SK-N-SH (cell line): ENCODE results near the gene LNX2.

Source experiments
- CHD2 ChIP-seq: fragments of 150-350 bp; IDR thresholded peaks from 2 replicates; pipeline ENCODE4 v1.6.1; 2018; ENCODE audit warnings: low read length; ENCODE audit not compliant: partially characterized antibody
- IRF3 ChIP-seq: fragments of 150-350 bp; IDR thresholded peaks from 2 replicates; pipeline ENCODE4 v1.6.1; 2016; ENCODE audit warnings: mild to moderate bottlenecking, low read depth, low read length
- NRF1 ChIP-seq: IDR thresholded peaks from 2 replicates; pipeline ENCODE4 v1.6.1; 2012; ENCODE audit warnings: low read depth, mild to moderate bottlenecking, low read length
- SMC3 ChIP-seq: IDR thresholded peaks from 2 replicates; pipeline ENCODE4 v1.6.1; 2012; ENCODE audit warnings: low read depth, low read length, improper control_type of control experiment
- TF ChIP-seq, protein P1 (sequence below): fragments of 200-600 bp; sonication (generic); IDR thresholded peaks from 2 replicates; pipeline ENCODE4 v1.6.1; 2017; ENCODE audit warnings: antibody characterized with exemption, mild to moderate bottlenecking, moderate library complexity
- TF ChIP-seq, protein P2 (sequence below): IDR thresholded peaks from 2 replicates; pipeline ENCODE4 v1.6.1; 2012; ENCODE audit warnings: mild to moderate bottlenecking, low read depth, low read length, moderate library complexity

GRCh38 chr13:27524981-27525975, 95.1 kb downstream of the LNX2 start:
- TF ChIP-seq, protein P1, sequence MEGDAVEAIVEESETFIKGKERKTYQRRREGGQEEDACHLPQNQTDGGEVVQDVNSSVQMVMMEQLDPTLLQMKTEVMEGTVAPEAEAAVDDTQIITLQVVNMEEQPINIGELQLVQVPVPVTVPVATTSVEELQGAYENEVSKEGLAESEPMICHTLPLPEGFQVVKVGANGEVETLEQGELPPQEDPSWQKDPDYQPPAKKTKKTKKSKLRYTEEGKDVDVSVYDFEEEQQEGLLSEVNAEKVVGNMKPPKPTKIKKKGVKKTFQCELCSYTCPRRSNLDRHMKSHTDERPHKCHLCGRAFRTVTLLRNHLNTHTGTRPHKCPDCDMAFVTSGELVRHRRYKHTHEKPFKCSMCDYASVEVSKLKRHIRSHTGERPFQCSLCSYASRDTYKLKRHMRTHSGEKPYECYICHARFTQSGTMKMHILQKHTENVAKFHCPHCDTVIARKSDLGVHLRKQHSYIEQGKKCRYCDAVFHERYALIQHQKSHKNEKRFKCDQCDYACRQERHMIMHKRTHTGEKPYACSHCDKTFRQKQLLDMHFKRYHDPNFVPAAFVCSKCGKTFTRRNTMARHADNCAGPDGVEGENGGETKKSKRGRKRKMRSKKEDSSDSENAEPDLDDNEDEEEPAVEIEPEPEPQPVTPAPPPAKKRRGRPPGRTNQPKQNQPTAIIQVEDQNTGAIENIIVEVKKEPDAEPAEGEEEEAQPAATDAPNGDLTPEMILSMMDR, result no peak
- TF ChIP-seq CHD2 (no peak), IRF3 (no peak), SMC3 (no peak), NRF1 (no peak)
- TF ChIP-seq, protein P2, sequence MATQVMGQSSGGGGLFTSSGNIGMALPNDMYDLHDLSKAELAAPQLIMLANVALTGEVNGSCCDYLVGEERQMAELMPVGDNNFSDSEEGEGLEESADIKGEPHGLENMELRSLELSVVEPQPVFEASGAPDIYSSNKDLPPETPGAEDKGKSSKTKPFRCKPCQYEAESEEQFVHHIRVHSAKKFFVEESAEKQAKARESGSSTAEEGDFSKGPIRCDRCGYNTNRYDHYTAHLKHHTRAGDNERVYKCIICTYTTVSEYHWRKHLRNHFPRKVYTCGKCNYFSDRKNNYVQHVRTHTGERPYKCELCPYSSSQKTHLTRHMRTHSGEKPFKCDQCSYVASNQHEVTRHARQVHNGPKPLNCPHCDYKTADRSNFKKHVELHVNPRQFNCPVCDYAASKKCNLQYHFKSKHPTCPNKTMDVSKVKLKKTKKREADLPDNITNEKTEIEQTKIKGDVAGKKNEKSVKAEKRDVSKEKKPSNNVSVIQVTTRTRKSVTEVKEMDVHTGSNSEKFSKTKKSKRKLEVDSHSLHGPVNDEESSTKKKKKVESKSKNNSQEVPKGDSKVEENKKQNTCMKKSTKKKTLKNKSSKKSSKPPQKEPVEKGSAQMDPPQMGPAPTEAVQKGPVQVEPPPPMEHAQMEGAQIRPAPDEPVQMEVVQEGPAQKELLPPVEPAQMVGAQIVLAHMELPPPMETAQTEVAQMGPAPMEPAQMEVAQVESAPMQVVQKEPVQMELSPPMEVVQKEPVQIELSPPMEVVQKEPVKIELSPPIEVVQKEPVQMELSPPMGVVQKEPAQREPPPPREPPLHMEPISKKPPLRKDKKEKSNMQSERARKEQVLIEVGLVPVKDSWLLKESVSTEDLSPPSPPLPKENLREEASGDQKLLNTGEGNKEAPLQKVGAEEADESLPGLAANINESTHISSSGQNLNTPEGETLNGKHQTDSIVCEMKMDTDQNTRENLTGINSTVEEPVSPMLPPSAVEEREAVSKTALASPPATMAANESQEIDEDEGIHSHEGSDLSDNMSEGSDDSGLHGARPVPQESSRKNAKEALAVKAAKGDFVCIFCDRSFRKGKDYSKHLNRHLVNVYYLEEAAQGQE, result no peak
